ENCODE data around the gene IL23R. TPM values are rescaled to one million over a fixed set of nuclear protein-coding genes. Genes with fewer than 3 reads are reported as not detected.

Gene IL23R
- total RNA-seq, 1 experiment from 2014 or later = not detected

DNA sequence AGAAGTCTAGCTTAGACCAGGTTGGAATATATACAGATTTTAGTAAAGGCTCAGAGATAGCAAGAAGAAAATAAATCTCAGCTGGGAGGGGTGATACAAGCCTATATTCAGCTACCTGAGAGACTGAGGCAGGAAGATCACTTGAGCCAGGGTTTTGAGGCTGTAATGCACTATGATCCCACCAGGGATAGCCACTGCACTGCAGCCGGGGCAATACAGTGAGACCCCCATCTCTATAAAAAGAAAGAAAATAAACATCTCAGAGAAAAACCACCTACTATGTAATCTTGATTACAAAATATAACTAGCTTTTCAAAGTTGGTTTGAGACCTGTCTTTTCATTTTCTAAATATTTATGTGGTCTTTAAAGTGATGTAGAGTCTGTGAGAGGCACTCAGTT, 47.7 kb downstream of the IL23R start:
- no peak overlapping the region for H3K23ac ChIP-seq (ENCODE audit: insufficient read length, low read depth, low read length)
- no peaks in the 10 kb centered on the region for H3K79me1 ChIP-seq (ENCODE audit: insufficient read depth, low read depth, low read length, poor library complexity, severe bottlenecking)
- H4K8ac ChIP-seq (replicated peaks; ENCODE audit: insufficient read length, low read depth, low read length) = no peak overlapping the region
- H3K23me2 ChIP-seq (ENCODE audit: insufficient read length, low read depth, low read length, poor library complexity, severe bottlenecking) = no peaks in the 10 kb centered on the region
- no peaks in the 10 kb centered on the region for H4K20me1 ChIP-seq (ENCODE audit: control insufficient read depth, insufficient read depth, insufficient read length)
- H3K4ac ChIP-seq (ENCODE audit: low read depth, low read length) = no peak overlapping the region
- H3T11ph ChIP-seq (ENCODE audit: low read length) = no peak overlapping the region
- no peak overlapping the region for H3K56ac ChIP-seq (ENCODE audit: insufficient read length, low read depth, low read length)
- Mint-ChIP-seq H3K4me3 (no peak overlapping the region), H3K9me3 (no peaks in the 10 kb centered on the region), H3K36me3 (ENCODE audit: insufficient read depth in 1 of 3, low read depth in 3 of 3) (no peaks in the 10 kb centered on the region), H3K27ac (no peak overlapping the region), H3K4me1 (peaks cover 2 to 4% of the 10 kb centered on the region in 2 experiments; a peak in 2 of 4 replicates), H3K27me3 (ENCODE audit: low read depth) (no peaks in the 10 kb centered on the region; the same call in 1 of the 2 replicates)
- H2BK12ac ChIP-seq (ENCODE audit: insufficient read length, low read depth, low read length) = no peak overlapping the region
- no peak for TF ChIP-seq CTCF (conservative IDR thresholded peaks at IDR 0.05)
- no peaks in the 10 kb centered on the region for H3K27me3 ChIP-seq (ENCODE audit: insufficient read depth, low read length)
- no peak overlapping the region for H3K4me2 ChIP-seq (ENCODE audit: insufficient read depth, insufficient read length, low read length)
- no peak overlapping the region for H3K9ac ChIP-seq (ENCODE audit: extremely low read depth, insufficient read length, low read length)
- H3K79me2 ChIP-seq (ENCODE audit: insufficient read depth, low read length) = no peaks in the 10 kb centered on the region
- no CpG with 5 or more reads among the region's 1 CpG for WGBS (ENCODE audit: extremely low coverage, insufficient read length, low lambda C conversion rate)
- H2AK5ac ChIP-seq (ENCODE audit: insufficient read length, low read length) = no peak overlapping the region
- no peak overlapping the region for H2AFZ ChIP-seq (ENCODE audit: low read length)
- H4K5ac ChIP-seq (ENCODE audit: insufficient read length, low read depth, low read length) = no peak overlapping the region
- no peak overlapping the region for H3K27ac ChIP-seq (ENCODE audit: insufficient read length, low read depth, low read length)
- no peak overlapping the region for H3K18ac ChIP-seq (ENCODE audit: insufficient read length, low read depth, low read length)
- H4K91ac ChIP-seq (ENCODE audit: insufficient read length, low read depth, low read length) = no peak overlapping the region
- H2BK5ac ChIP-seq (ENCODE audit: insufficient read length, low read length) = no peak overlapping the region
- H3K9me3 ChIP-seq (ENCODE audit: control insufficient read depth, low read depth, low read length) = no peaks in the 10 kb centered on the region
- no peak overlapping the region for H2BK120ac ChIP-seq (ENCODE audit: low read depth, low read length, poor library complexity, severe bottlenecking)
- H3K14ac ChIP-seq (ENCODE audit: insufficient read depth, low read length) = no peak overlapping the region
- H2BK20ac ChIP-seq (ENCODE audit: low read depth, low read length, poor library complexity, severe bottlenecking) = no peak overlapping the region
- DNase-seq = no peak
- H2BK15ac ChIP-seq (ENCODE audit: low read depth, low read length) = no peak overlapping the region
- H3K4me1 ChIP-seq (ENCODE audit: insufficient read depth, low read length) = no peaks in the 10 kb centered on the region

Data from H9 (cell line).